Panc1 (cell line): ENCODE measurements around the gene KRCC1. TPM values are rescaled to one million over a fixed set of nuclear protein-coding genes. Genes with fewer than 3 reads are reported as not detected.

Source experiments
- ATAC-seq: fragments of 200-7000 bp; cut with Tn5 transposase; 2 replicates; pipeline ENCODE4 v1.9.1; 2020; ENCODE audit warnings: mild to moderate bottlenecking, moderate library complexity
- BruUV-seq: library from RNA; stranded (reverse); fragments of 400-500 nt; replicated peaks from 2 replicates; lab custom pipeline; 2021; lab: Mats Ljungman, UMichigan
- CTCF ChIA-PET: fragments of 300-600 bp; sonication (Branson Sonifier 250); formaldehyde crosslinking; loops from one replicate; lab custom pipeline; 2022; ENCODE audit warnings: antibody characterized with exemption; lab: Charles Lee
- POLR2A ChIA-PET: fragments of 300-600 bp; sonication (Branson Sonifier 250); formaldehyde crosslinking; loops from one replicate; lab custom pipeline; 2022; ENCODE audit warnings: antibody characterized with exemption; lab: Charles Lee
- DNase-seq: peaks from one replicate; pipeline ENCODE4 v3.0.0-alpha.2; 2010; ENCODE audit warnings: low read depth, low spot score
- H3K27ac ChIP-seq: 2 replicates; pipeline ENCODE4 v1.5.1; 2011; ENCODE audit warnings: mild to moderate bottlenecking, low read length, inconsistent platforms
- H3K27me3 ChIP-seq: fragments of 200-500 bp; sonication (Bioruptor generic); 2 replicates; pipeline ENCODE4 v1.6.0; 2014; ENCODE audit warnings: low read length, inconsistent platforms; ENCODE audit not compliant: control insufficient read depth, insufficient read depth
- H3K36me3 ChIP-seq: fragments of 200-500 bp; sonication (Bioruptor generic); 2 replicates; pipeline ENCODE4 v1.5.1; 2014; ENCODE audit warnings: inconsistent platforms, mild to moderate bottlenecking, low read length, moderate library complexity; ENCODE audit not compliant: control insufficient read depth, insufficient read depth
- H3K4me1 ChIP-seq: 2 replicates; pipeline ENCODE4 v1.5.1; 2011; ENCODE audit warnings: inconsistent platforms, mild to moderate bottlenecking, low read length, moderate library complexity; ENCODE audit not compliant: control insufficient read depth, insufficient read depth
- H3K4me3 ChIP-seq, 2 experiments: 2 replicates each; pipeline ENCODE4 v1.5.1; 2011 to 2012; ENCODE audit warnings: low read depth in 2 of 2, low read length in 2 of 2, mild to moderate bottlenecking in 2 of 2, inconsistent platforms in 1 of 2, moderate library complexity in 1 of 2
- H3K9me3 ChIP-seq: fragments of 200-500 bp; sonication (Bioruptor generic); 2 replicates; pipeline ENCODE4 v1.5.1; 2014; ENCODE audit warnings: low read depth, mild to moderate bottlenecking, inconsistent platforms, low read length, moderate library complexity; ENCODE audit not compliant: control insufficient read depth, insufficient read depth
- POLR2AphosphoS5 ChIP-seq: IDR thresholded peaks from 2 replicates; pipeline ENCODE4 v1.6.1; 2012; ENCODE audit warnings: mild to moderate bottlenecking, low read depth, low read length, moderate library complexity
- SIN3A ChIP-seq: IDR thresholded peaks from 2 replicates; pipeline ENCODE4 v1.6.1; 2012; ENCODE audit warnings: low read depth, mild to moderate bottlenecking, low read length, moderate library complexity, borderline replicate concordance; ENCODE audit not compliant: insufficient read depth
- TCF7L2 ChIP-seq: IDR thresholded peaks from 2 replicates; pipeline ENCODE4 v1.6.1; 2011; ENCODE audit warnings: mild to moderate bottlenecking, low read depth, low read length, inconsistent platforms
- in situ Hi-C: cut with HindIII; loops from 2 replicates; pipeline ENCODE4 v1.10.0; 2016; ENCODE audit warnings: low sequenced_read_pairs, low pct_unique_long_range_greater_than_20kb
- intact Hi-C: fragments of 100-400 bp; cut with micrococcal nuclease; formaldehyde crosslinking; loops from one replicate; pipeline ENCODE4 v1.10.0; 2022; ENCODE audit not compliant: unreplicated experiment
- total RNA-seq: library from RNA; stranded (reverse); gene quantifications from one replicate; pipeline ENCODE4 v1.2.1, GENCODE V29; 2021; ENCODE audit not compliant: unreplicated experiment
- TF ChIP-seq, protein P1 (sequence below): fragments of 450-650 bp; IDR thresholded peaks from 2 replicates; pipeline ENCODE4 v1.5.1; 2017; ENCODE audit warnings: mild to moderate bottlenecking
- TF ChIP-seq, protein P2 (sequence below), 2 experiments: IDR thresholded peaks; 2 replicates each; pipeline ENCODE4 v1.6.1; 2011 to 2012; ENCODE audit warnings: low read depth in 2 of 2, control low read depth in 1 of 2, low read length in 1 of 2, mild to moderate bottlenecking in 1 of 2, moderate library complexity in 1 of 2; ENCODE audit not compliant: insufficient read depth in 1 of 2

Gene KRCC1
- total RNA-seq, 1 experiment from 2014 or later, result 7.6 TPM

DNA sequence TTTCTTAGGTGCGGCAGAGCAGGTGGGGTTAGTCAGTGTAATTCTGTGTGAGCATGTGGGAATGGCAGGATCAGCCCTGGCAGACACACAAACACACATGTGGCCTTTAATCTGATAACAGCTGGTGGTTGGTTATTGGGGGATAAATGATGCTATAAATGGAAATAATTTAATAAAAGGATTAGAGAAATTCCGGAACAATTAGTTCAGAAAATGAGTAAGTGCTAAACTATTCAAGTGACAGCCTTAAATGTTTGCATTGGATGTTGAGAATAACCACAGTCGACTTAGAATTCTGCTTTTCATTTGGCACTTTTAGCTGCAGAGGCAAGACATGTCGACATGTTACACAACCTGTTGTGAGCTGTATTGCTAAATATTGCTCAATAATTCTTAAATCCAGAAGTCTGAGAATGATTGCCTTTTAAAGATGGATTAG is 19.3 kb upstream of the KRCC1 start:
- CTCF ChIA-PET, result no interaction called here
- DNase-seq, result no peak
- Histone ChIP-seq H3K27ac (no peak overlapping the region), H3K36me3 (no peaks in the 10 kb centered on the region), H3K4me1 (no peaks in the 10 kb centered on the region), H3K9me3 (no peaks in the 10 kb centered on the region), H3K27me3 (no peaks in the 10 kb centered on the region), H3K4me3 (no peak overlapping the region)
- POLR2A ChIA-PET, result no interaction called here
- no TSS peak for BruUV-seq
- in situ Hi-C loops (no loop called here), intact Hi-C loops (loop anchor here (10.0 kb wide), 1 partner anchor 250 kb away; no protein-coding TSS in a partner anchor)
- ATAC-seq, result no peak
- TF ChIP-seq, protein P1, sequence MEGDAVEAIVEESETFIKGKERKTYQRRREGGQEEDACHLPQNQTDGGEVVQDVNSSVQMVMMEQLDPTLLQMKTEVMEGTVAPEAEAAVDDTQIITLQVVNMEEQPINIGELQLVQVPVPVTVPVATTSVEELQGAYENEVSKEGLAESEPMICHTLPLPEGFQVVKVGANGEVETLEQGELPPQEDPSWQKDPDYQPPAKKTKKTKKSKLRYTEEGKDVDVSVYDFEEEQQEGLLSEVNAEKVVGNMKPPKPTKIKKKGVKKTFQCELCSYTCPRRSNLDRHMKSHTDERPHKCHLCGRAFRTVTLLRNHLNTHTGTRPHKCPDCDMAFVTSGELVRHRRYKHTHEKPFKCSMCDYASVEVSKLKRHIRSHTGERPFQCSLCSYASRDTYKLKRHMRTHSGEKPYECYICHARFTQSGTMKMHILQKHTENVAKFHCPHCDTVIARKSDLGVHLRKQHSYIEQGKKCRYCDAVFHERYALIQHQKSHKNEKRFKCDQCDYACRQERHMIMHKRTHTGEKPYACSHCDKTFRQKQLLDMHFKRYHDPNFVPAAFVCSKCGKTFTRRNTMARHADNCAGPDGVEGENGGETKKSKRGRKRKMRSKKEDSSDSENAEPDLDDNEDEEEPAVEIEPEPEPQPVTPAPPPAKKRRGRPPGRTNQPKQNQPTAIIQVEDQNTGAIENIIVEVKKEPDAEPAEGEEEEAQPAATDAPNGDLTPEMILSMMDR, result no peak
- TF ChIP-seq POLR2AphosphoS5 (no peak), SIN3A (no peak), TCF7L2 (no peak)
- TF ChIP-seq, protein P2, sequence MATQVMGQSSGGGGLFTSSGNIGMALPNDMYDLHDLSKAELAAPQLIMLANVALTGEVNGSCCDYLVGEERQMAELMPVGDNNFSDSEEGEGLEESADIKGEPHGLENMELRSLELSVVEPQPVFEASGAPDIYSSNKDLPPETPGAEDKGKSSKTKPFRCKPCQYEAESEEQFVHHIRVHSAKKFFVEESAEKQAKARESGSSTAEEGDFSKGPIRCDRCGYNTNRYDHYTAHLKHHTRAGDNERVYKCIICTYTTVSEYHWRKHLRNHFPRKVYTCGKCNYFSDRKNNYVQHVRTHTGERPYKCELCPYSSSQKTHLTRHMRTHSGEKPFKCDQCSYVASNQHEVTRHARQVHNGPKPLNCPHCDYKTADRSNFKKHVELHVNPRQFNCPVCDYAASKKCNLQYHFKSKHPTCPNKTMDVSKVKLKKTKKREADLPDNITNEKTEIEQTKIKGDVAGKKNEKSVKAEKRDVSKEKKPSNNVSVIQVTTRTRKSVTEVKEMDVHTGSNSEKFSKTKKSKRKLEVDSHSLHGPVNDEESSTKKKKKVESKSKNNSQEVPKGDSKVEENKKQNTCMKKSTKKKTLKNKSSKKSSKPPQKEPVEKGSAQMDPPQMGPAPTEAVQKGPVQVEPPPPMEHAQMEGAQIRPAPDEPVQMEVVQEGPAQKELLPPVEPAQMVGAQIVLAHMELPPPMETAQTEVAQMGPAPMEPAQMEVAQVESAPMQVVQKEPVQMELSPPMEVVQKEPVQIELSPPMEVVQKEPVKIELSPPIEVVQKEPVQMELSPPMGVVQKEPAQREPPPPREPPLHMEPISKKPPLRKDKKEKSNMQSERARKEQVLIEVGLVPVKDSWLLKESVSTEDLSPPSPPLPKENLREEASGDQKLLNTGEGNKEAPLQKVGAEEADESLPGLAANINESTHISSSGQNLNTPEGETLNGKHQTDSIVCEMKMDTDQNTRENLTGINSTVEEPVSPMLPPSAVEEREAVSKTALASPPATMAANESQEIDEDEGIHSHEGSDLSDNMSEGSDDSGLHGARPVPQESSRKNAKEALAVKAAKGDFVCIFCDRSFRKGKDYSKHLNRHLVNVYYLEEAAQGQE (IDR thresholded peaks at IDR 0.05; ENCODE audit: insufficient read depth in 1 of 2, low read depth in 2 of 2, low read length in 1 of 2), result no peak

DNA sequence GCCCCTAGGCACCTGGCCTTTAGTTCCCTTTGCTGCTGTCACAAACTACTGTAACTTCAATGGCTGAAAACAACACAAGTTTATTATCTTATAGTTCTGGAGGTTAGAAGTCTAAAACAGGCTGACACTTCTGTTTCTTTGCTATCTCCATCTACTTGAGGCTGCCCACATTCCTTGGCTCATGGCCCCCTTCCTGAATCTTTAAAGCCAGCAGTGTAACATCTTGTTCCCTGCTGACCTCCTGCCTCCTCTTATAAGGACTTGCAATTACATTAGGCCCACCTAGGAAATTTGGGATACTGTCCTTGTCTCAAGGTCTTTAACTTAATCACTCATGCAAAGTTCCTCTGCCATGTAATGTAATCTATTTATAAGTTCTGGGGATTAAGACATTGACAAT is 18.6 kb upstream of the KRCC1 start:
- ChIA-PET CTCF (no interaction called here), POLR2A (no interaction called here)
- Histone ChIP-seq H3K27me3 (no peaks in the 10 kb centered on the region), H3K4me1 (no peaks in the 10 kb centered on the region), H3K27ac (no peak overlapping the region), H3K36me3 (no peaks in the 10 kb centered on the region), H3K9me3 (no peaks in the 10 kb centered on the region), H3K4me3 (no peak overlapping the region)
- in situ Hi-C loops (no loop called here), intact Hi-C loops (loop anchor here (10.0 kb wide), 1 partner anchor 251 kb away; no protein-coding TSS in a partner anchor)
- TF ChIP-seq, protein P2 (IDR thresholded peaks at IDR 0.05; ENCODE audit: insufficient read depth in 1 of 2, low read depth in 2 of 2, low read length in 1 of 2), result no peak
- TF ChIP-seq SIN3A, result no peak
- TF ChIP-seq POLR2AphosphoS5, result no peak
- TF ChIP-seq TCF7L2, result no peak
- TF ChIP-seq, protein P1, result no peak
- ATAC-seq, result no peak
- no peak for DNase-seq
- BruUV-seq, result no TSS peak
